HepG2 (cell line): ENCODE measurements around the gene MAMDC2. TPM values are rescaled to one million over a fixed set of nuclear protein-coding genes. Genes with fewer than 3 reads are reported as not detected.

Experiments
- ASH2L ChIP-seq: fragments of 300-600, 200-600 bp; sonication (generic); IDR thresholded peaks from 2 replicates; pipeline ENCODE4 v1.7.0; 2017; ENCODE audit warnings: low read depth, mild to moderate bottlenecking, moderate library complexity, mixed read lengths, low read length; ENCODE audit not compliant: insufficient read length
- CEBPG ChIP-seq: IDR thresholded peaks from 2 replicates; pipeline ENCODE4 v1.6.1; 2016
- DNMT3B ChIP-seq: conservative IDR thresholded peaks from 2 replicates; pipeline ENCODE4 v1.6.1; 2016; ENCODE audit warnings: missing biosample characterization, control low read depth
- GFI1 ChIP-seq: sonication (generic); formaldehyde crosslinking; IDR thresholded peaks from 2 replicates; pipeline ENCODE4 v1.5.0; 2020; ENCODE audit warnings: missing genetic modification reagents, mild to moderate bottlenecking, borderline replicate concordance
- HES4 ChIP-seq: sonication (generic); formaldehyde crosslinking; IDR thresholded peaks from 2 replicates; pipeline ENCODE4 v1.9.0; 2021; ENCODE audit warnings: mild to moderate bottlenecking, missing genetic modification reagents, borderline replicate concordance
- PCBP1 ChIP-seq: fragments of 200-400 bp; formaldehyde crosslinking; IDR thresholded peaks from 2 replicates; pipeline ENCODE4 v1.6.1; 2017; ENCODE audit warnings: mild to moderate bottlenecking, low read depth, low read length, borderline replicate concordance
- RCOR2 ChIP-seq: IDR thresholded peaks from 2 replicates; pipeline ENCODE4 v1.6.1; 2016; ENCODE audit warnings: missing biosample characterization, missing genetic modification reagents
- ZBTB3 ChIP-seq: sonication (generic); formaldehyde crosslinking; IDR thresholded peaks from 2 replicates; pipeline ENCODE4 v1.4.0; 2020; ENCODE audit warnings: low read depth, mild to moderate bottlenecking, moderate library complexity, missing genetic modification reagents, borderline replicate concordance
- ZBTB38 ChIP-seq: sonication (generic); formaldehyde crosslinking; IDR thresholded peaks from 2 replicates; pipeline ENCODE4 v1.5.1; 2020; ENCODE audit warnings: mild to moderate bottlenecking, missing genetic modification reagents
- ZMYM3 ChIP-seq: sonication (generic); formaldehyde crosslinking; IDR thresholded peaks from 2 replicates; pipeline ENCODE4 v1.5.1; 2020; ENCODE audit warnings: mild to moderate bottlenecking, missing genetic modification reagents
- ZNF12 ChIP-seq: sonication (generic); formaldehyde crosslinking; IDR thresholded peaks from 2 replicates; pipeline ENCODE4 v1.5.0; 2020; ENCODE audit warnings: missing genetic modification reagents
- ZNF296 ChIP-seq: sonication (generic); formaldehyde crosslinking; conservative IDR thresholded peaks from 2 replicates; pipeline ENCODE4 v1.5.0; 2020; ENCODE audit warnings: mild to moderate bottlenecking, missing genetic modification reagents
- ZNF460 ChIP-seq: sonication (generic); formaldehyde crosslinking; IDR thresholded peaks from 2 replicates; pipeline ENCODE4 v1.5.1; 2020; ENCODE audit warnings: missing genetic modification reagents, mild to moderate bottlenecking, borderline replicate concordance
- ZNF703 ChIP-seq: sonication (generic); formaldehyde crosslinking; IDR thresholded peaks from 2 replicates; pipeline ENCODE4 v1.5.1; 2020; ENCODE audit warnings: missing genetic modification reagents, mild to moderate bottlenecking, moderate library complexity, borderline replicate concordance
- ZNF768 ChIP-seq: sonication (generic); formaldehyde crosslinking; IDR thresholded peaks from 2 replicates; pipeline ENCODE4 v1.4.0; 2020; ENCODE audit warnings: missing genetic modification reagents
- polyA plus RNA-seq, 8 experiments: library from polyadenylated mRNA; depleted of rRNA in 3 of 8; stranded (reverse) in 7 of 8; unstranded in 1 of 8; fragments of >200 nt; fragmentation: Illumina TruSeq in 4 of 8; extraction: Trizol in 4 of 8; gene quantifications; 2 replicates each; pipeline versions ENCODE4 v1.2.1 to v1.2.3, GENCODE V29; 2011 to 2016; ENCODE audit warnings: low read depth in 4 of 8, missing spikeins in 1 of 8, mixed read lengths in 1 of 8; ENCODE audit not compliant: insufficient read depth in 1 of 8
- total RNA-seq, 5 experiments: library from RNA; depleted of rRNA; stranded (reverse); fragments of >200 nt; fragmentation: Illumina TruSeq; extraction: Trizol; gene quantifications; 2 replicates each; pipeline ENCODE4 v1.2.3, GENCODE V29; 2016; ENCODE audit warnings: low read depth in 1 of 5
- TF ChIP-seq, protein P1 (sequence below): IDR thresholded peaks from 2 replicates; pipeline ENCODE4 v1.4.0; 2020; ENCODE audit warnings: mild to moderate bottlenecking, missing genetic modification reagents

The MAMDC2 gene
- total and polyA plus RNA-seq, 2 of the 13 experiments (the other 11 are each of a cell fraction or from before 2014, with no cell fraction given) = not detected

GRCh38 chr9:70260007-70260443 is 216.4 kb downstream of the MAMDC2 start (continued):
- TF ChIP-seq ZNF296 (CRISPR knock-in tag) = 0 out of 2 replicates have a peak, but pooled peaks have one; percentile 35
- no peak for TF ChIP-seq ZNF703 (CRISPR knock-in tag)
- TF ChIP-seq ZNF12 (CRISPR knock-in tag) = peak; percentile 90
- TF ChIP-seq CEBPG = peak; percentile 58
- peak; percentile 76; the same call in 1 of the 2 replicates for TF ChIP-seq ZBTB38 (CRISPR knock-in tag)
- no peak for TF ChIP-seq ZBTB3
- peak; percentile 63; the same call in 1 of the 2 replicates for TF ChIP-seq GFI1
- TF ChIP-seq ZNF460 (CRISPR knock-in tag) = peak; percentile 99
- TF ChIP-seq PCBP1 = 0 out of 2 replicates have a peak, but pooled peaks have one; percentile 44
- TF ChIP-seq, protein P1, sequence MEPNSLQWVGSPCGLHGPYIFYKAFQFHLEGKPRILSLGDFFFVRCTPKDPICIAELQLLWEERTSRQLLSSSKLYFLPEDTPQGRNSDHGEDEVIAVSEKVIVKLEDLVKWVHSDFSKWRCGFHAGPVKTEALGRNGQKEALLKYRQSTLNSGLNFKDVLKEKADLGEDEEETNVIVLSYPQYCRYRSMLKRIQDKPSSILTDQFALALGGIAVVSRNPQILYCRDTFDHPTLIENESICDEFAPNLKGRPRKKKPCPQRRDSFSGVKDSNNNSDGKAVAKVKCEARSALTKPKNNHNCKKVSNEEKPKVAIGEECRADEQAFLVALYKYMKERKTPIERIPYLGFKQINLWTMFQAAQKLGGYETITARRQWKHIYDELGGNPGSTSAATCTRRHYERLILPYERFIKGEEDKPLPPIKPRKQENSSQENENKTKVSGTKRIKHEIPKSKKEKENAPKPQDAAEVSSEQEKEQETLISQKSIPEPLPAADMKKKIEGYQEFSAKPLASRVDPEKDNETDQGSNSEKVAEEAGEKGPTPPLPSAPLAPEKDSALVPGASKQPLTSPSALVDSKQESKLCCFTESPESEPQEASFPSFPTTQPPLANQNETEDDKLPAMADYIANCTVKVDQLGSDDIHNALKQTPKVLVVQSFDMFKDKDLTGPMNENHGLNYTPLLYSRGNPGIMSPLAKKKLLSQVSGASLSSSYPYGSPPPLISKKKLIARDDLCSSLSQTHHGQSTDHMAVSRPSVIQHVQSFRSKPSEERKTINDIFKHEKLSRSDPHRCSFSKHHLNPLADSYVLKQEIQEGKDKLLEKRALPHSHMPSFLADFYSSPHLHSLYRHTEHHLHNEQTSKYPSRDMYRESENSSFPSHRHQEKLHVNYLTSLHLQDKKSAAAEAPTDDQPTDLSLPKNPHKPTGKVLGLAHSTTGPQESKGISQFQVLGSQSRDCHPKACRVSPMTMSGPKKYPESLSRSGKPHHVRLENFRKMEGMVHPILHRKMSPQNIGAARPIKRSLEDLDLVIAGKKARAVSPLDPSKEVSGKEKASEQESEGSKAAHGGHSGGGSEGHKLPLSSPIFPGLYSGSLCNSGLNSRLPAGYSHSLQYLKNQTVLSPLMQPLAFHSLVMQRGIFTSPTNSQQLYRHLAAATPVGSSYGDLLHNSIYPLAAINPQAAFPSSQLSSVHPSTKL (CRISPR knock-in tag) = peak; percentile 11; the same call in 1 of the 2 replicates
- peak; percentile 64; the same call in 1 of the 2 replicates for TF ChIP-seq ZNF768 (CRISPR knock-in tag)
- peak; percentile 4 for TF ChIP-seq ASH2L
- TF ChIP-seq DNMT3B (CRISPR knock-in tag) = no peak
- no peak for TF ChIP-seq HES4 (CRISPR knock-in tag)
- TF ChIP-seq ZMYM3 (CRISPR knock-in tag) = peak; percentile 91
- TF ChIP-seq RCOR2 (CRISPR knock-in tag) = peak; percentile 40; the same call in 1 of the 2 replicates
